Osteocyte (in vitro differentiated cells): Measurements from ENCODE around the gene POU6F2. TPM values are rescaled to one million over a fixed set of nuclear protein-coding genes. Genes with fewer than 3 reads are reported as not detected.

Experiments used
- DNase-seq: peaks from one replicate; pipeline ENCODE4 v3.0.0; 2021; ENCODE audit warnings: mixed read lengths; ENCODE audit not compliant: unreplicated experiment; ENCODE audit errors: extremely low spot score
- H3K27ac Mint-ChIP-seq: one replicate; pipeline ENCODE4 v1.8.0; 2021; ENCODE audit warnings: mild to moderate bottlenecking, mixed read lengths; ENCODE audit not compliant: unreplicated experiment
- H3K27me3 Mint-ChIP-seq: one replicate; pipeline ENCODE4 v1.8.0; 2021; ENCODE audit warnings: mixed read lengths; ENCODE audit not compliant: unreplicated experiment
- H3K36me3 Mint-ChIP-seq: one replicate; pipeline ENCODE4 v1.8.0; 2021; ENCODE audit warnings: mixed read lengths; ENCODE audit not compliant: unreplicated experiment
- H3K4me1 Mint-ChIP-seq: one replicate; pipeline ENCODE4 v1.8.0; 2021; ENCODE audit warnings: mixed read lengths; ENCODE audit not compliant: unreplicated experiment
- H3K4me3 Mint-ChIP-seq: one replicate; pipeline ENCODE4 v1.8.0; 2021; ENCODE audit warnings: mild to moderate bottlenecking, moderate library complexity, mixed read lengths; ENCODE audit not compliant: unreplicated experiment
- H3K9me3 Mint-ChIP-seq: one replicate; pipeline ENCODE4 v1.8.0; 2021; ENCODE audit warnings: mixed read lengths; ENCODE audit not compliant: unreplicated experiment
- CTCF ChIP-seq: fragments of 200-600 bp; sonication (generic); IDR thresholded peaks from 2 replicates; pipeline ENCODE4 v1.5.0; 2021; ENCODE audit warnings: antibody characterized with exemption, mild to moderate bottlenecking, moderate library complexity
- total RNA-seq: library from RNA; stranded (reverse); gene quantifications from 2 replicates; pipeline ENCODE4 v1.2.1, GENCODE V29; 2021

The POU6F2 gene
- total RNA-seq, 1 donor from 2014 or later, result 0.78 TPM

- H3K4me3 Mint-ChIP-seq, result no peak overlapping the region
- no peak for DNase-seq
- no peak for TF ChIP-seq CTCF
- no peak overlapping the region for H3K27ac Mint-ChIP-seq
- peaks cover 8% of the 10 kb centered on the region for H3K9me3 Mint-ChIP-seq
- H3K27me3 Mint-ChIP-seq, result peaks cover 6% of the 10 kb centered on the region
- no peaks in the 10 kb centered on the region for H3K36me3 Mint-ChIP-seq
- H3K4me1 Mint-ChIP-seq, result no peaks in the 10 kb centered on the region
Measured at GRCh38 chr7:39238234-39238869, 260.6 kb downstream of the POU6F2 start.

- no peak for DNase-seq
- H3K27ac Mint-ChIP-seq, result no peak overlapping the region
- H3K9me3 Mint-ChIP-seq, result peaks cover 8% of the 10 kb centered on the region
- H3K27me3 Mint-ChIP-seq, result no peaks in the 10 kb centered on the region
- no peak overlapping the region for H3K4me3 Mint-ChIP-seq
- H3K36me3 Mint-ChIP-seq, result no peaks in the 10 kb centered on the region
- no peaks in the 10 kb centered on the region for H3K4me1 Mint-ChIP-seq
- no peak for TF ChIP-seq CTCF
Measured at GRCh38 chr7:39240864-39241263, 263.2 kb downstream of the POU6F2 start.

- peaks cover 16% of the 10 kb centered on the region for H3K4me1 Mint-ChIP-seq
- H3K27ac Mint-ChIP-seq, result no peak overlapping the region
- no peak for DNase-seq
- no peaks in the 10 kb centered on the region for H3K36me3 Mint-ChIP-seq
- no peak for TF ChIP-seq CTCF
- no peak overlapping the region for H3K4me3 Mint-ChIP-seq
- peaks cover 3% of the 10 kb centered on the region for H3K9me3 Mint-ChIP-seq
- no peaks in the 10 kb centered on the region for H3K27me3 Mint-ChIP-seq
Measured at GRCh38 chr7:39247576-39247975, 269.9 kb downstream of the POU6F2 start.

- H3K4me1 Mint-ChIP-seq, result peaks cover 22% of the 10 kb centered on the region
- H3K9me3 Mint-ChIP-seq, result no peaks in the 10 kb centered on the region
- H3K27me3 Mint-ChIP-seq, result no peaks in the 10 kb centered on the region
- no peak overlapping the region for H3K27ac Mint-ChIP-seq
- no peak overlapping the region for H3K4me3 Mint-ChIP-seq
- no peak for DNase-seq
- no peaks in the 10 kb centered on the region for H3K36me3 Mint-ChIP-seq
- no peak for TF ChIP-seq CTCF
Measured at GRCh38 chr7:39248041-39248691, 270.5 kb downstream of the POU6F2 start.

- H3K27ac Mint-ChIP-seq, result no peak overlapping the region
- H3K27me3 Mint-ChIP-seq, result no peaks in the 10 kb centered on the region
- H3K9me3 Mint-ChIP-seq, result no peaks in the 10 kb centered on the region
- no peak for TF ChIP-seq CTCF
- H3K36me3 Mint-ChIP-seq, result no peaks in the 10 kb centered on the region
- no peak for DNase-seq
- peaks cover 26% of the 10 kb centered on the region for H3K4me1 Mint-ChIP-seq
- no peak overlapping the region for H3K4me3 Mint-ChIP-seq
Measured at GRCh38 chr7:39248692-39249090, 271.0 kb downstream of the POU6F2 start.
